ENCODE data around the gene XG.
"Not testable (repeated sequence)": the region's sequence is repeated elsewhere in the genome, so short reads cannot be mapped to it uniquely, and the experiment has no call there.

The XG gene

GRCh38 chrX:2781698-2782097 lies 29.9 kb downstream of the XG start:
- no peak for DNase-seq

- DNase-seq, result no peak
Measured at GRCh38 chrX:2782171-2782570, 30.3 kb downstream of the XG start.

- no peak for DNase-seq
Measured at GRCh38 chrX:2782778-2783177, 30.9 kb downstream of the XG start.

- no peak for DNase-seq
Measured at GRCh38 chrX:2784026-2784425, 32.2 kb downstream of the XG start.

- no peak for DNase-seq
Measured at GRCh38 chrX:2785538-2785937, 33.7 kb downstream of the XG start.

GRCh38 chrX:2788980-2789379 lies 37.1 kb downstream of the XG start:
- DNase-seq, result no peak

- no peak for DNase-seq
Measured at GRCh38 chrX:2789569-2789968, 37.7 kb downstream of the XG start.

GRCh38 chrX:2793752-2794151 lies 41.9 kb downstream of the XG start:
- DNase-seq, result no peak

- no peak for DNase-seq
Measured at GRCh38 chrX:2794336-2794735, 42.5 kb downstream of the XG start.

GRCh38 chrX:2796808-2797207 lies 45.0 kb downstream of the XG start:
- not testable (repeated sequence) for DNase-seq

GRCh38 chrX:2799369-2799768 lies 47.5 kb downstream of the XG start:
- DNase-seq, result no peak

- DNase-seq, result not testable (repeated sequence)
Measured at GRCh38 chrX:2799980-2800379, 48.1 kb downstream of the XG start.

- DNase-seq, result no peak
Measured at GRCh38 chrX:2801223-2801622, 49.4 kb downstream of the XG start.

- not testable (repeated sequence) for DNase-seq
Measured at GRCh38 chrX:2802376-2803090, 50.7 kb downstream of the XG start.

GRCh38 chrX:2803486-2803885 lies 51.6 kb downstream of the XG start:
- not testable (repeated sequence) for DNase-seq

GRCh38 chrX:2804106-2804843 lies 52.4 kb downstream of the XG start:
- DNase-seq, result not testable (repeated sequence)

GRCh38 chrX:2804858-2805257 lies 53.0 kb downstream of the XG start:
- DNase-seq, result not testable (repeated sequence)

GRCh38 chrX:2811271-2811670 lies 59.4 kb downstream of the XG start:
- DNase-seq, result no peak

- DNase-seq, result peak; percentile 48
Measured at GRCh38 chrX:2812161-2812907, 60.5 kb downstream of the XG start.

GRCh38 chrX:2817036-2817435 lies 65.2 kb downstream of the XG start:
- DNase-seq, result no peak

GRCh38 chrX:2819345-2820135 lies 67.7 kb downstream of the XG start:
- DNase-seq, result no peak

GRCh38 chrX:2820136-2820771 lies 68.4 kb downstream of the XG start:
- DNase-seq, result no peak

All from stimulated activated CD4-positive, alpha-beta T cell treated with anti-CD3 and anti-CD28 coated beads, Interleukin-15, amount 100 ng/mL, for 24 hours (primary cell).